Esophagus squamous epithelium (tissue), 5 donors: ENCODE measurements around the gene MED8. TPM values are rescaled to one million over a fixed set of nuclear protein-coding genes. Genes with fewer than 3 reads are reported as not detected.
A peak's percentile ranks its signal among the peaks of the same experiment; 100 is the strongest.

ENCODE experiments used
- DNase-seq: peaks from one replicate; lab custom pipeline; 2025; lab: John Stamatoyannopoulos, UW
- H3K27ac ChIP-seq, 4 donors: fragments of 200-600 bp; sonication (generic); one replicate each; pipeline ENCODE4 v1.5.1; 2016 to 2019; ENCODE audit warnings: mild to moderate bottlenecking in 1 of 4
- H3K27me3 ChIP-seq, 4 donors: fragments of 200-600 bp; sonication (generic); 1 replicate in 3 of 4; 2 replicates in 1 of 4; pipeline versions ENCODE4 v1.5.1 to v1.6.0; 2017 to 2021; ENCODE audit warnings: antibody characterized with exemption in 1 of 4
- H3K36me3 ChIP-seq, 3 donors: fragments of 200-600 bp; sonication (generic); one replicate each; pipeline ENCODE4 v1.5.1; 2016 to 2019
- H3K4me1 ChIP-seq, 3 donors: fragments of 200-600 bp; sonication (generic); one replicate each; pipeline ENCODE4 v1.5.1; 2017 to 2019
- H3K4me3 ChIP-seq, 4 donors: fragments of 200-600 bp; sonication (generic); 1 replicate in 3 of 4; 2 replicates in 1 of 4; pipeline ENCODE4 v1.5.1; 2016 to 2019; ENCODE audit warnings: mild to moderate bottlenecking in 2 of 4, moderate library complexity in 1 of 4
- H3K9me3 ChIP-seq, 3 donors: fragments of 200-600 bp; sonication (generic); one replicate each; pipeline ENCODE4 v1.5.1; 2016 to 2019
- POLR2A ChIP-seq, 4 donors: fragments of 450-650 bp; IDR thresholded peaks; one replicate each; pipeline ENCODE4 v1.6.1; 2017; ENCODE audit warnings: antibody characterized with exemption in 4 of 4, mild to moderate bottlenecking in 4 of 4, moderate library complexity in 3 of 4
- WGBS, 2 donors: methylation state at CpG; one replicate each; pipeline ENCODE4 v1.1.5; 2018; 5-methylcytosine and 5-hydroxymethylcytosine counted together
- intact Hi-C: fragments of 100-400 bp; cut with DNase I; formaldehyde crosslinking; loops from one replicate; pipeline ENCODE4 v1.15.0; 2022
- total RNA-seq, 4 donors: library from RNA; depleted of rRNA; stranded (reverse); fragments of >200 nt; gene quantifications; one replicate each; pipeline ENCODE4 v1.1.0, GENCODE V29; 2016
- TF ChIP-seq, protein P1 (sequence below), 6 experiments: fragments of 450-650 bp in 4 of 6; fragments of 200-600 bp in 2 of 6; sonication (generic) in 2 of 6; IDR thresholded peaks; one replicate each; pipeline ENCODE4 v1.5.1; 2016 to 2019; ENCODE audit warnings: antibody characterized with exemption in 6 of 6, mild to moderate bottlenecking in 4 of 6, moderate library complexity in 4 of 6
- donor health status: DM: yes; HTN: yes; CAD: no.

Gene MED8
- total RNA-seq, 4 donors from 2014 or later: 34.5 to 60.1 (median 38.6) TPM

- Histone ChIP-seq H3K4me1 (peaks cover 18 to 56% (median 28%) of the 10 kb centered on the region in 3 donors), H3K9me3 (no peaks in the 10 kb centered on the region), H3K27ac (peak overlapping the region; percentile 94 to 99 (median 97)), H3K27me3 (no peaks in the 10 kb centered on the region), H3K36me3 (peaks cover 30 to 42% (median 33%) of the 10 kb centered on the region in 3 donors), H3K4me3 (peak overlapping the region; percentile 70 to 86 (median 85))
- intact Hi-C loops: no loop called here
- 40% methylated on average over 1 of the region's 5 CpGs; no CpG with 5 or more reads in 1 of the 2 donors for WGBS, 2 donors
- no peak for TF ChIP-seq POLR2A (IDR thresholded peaks at IDR 0.05)
- TF ChIP-seq, protein P1, sequence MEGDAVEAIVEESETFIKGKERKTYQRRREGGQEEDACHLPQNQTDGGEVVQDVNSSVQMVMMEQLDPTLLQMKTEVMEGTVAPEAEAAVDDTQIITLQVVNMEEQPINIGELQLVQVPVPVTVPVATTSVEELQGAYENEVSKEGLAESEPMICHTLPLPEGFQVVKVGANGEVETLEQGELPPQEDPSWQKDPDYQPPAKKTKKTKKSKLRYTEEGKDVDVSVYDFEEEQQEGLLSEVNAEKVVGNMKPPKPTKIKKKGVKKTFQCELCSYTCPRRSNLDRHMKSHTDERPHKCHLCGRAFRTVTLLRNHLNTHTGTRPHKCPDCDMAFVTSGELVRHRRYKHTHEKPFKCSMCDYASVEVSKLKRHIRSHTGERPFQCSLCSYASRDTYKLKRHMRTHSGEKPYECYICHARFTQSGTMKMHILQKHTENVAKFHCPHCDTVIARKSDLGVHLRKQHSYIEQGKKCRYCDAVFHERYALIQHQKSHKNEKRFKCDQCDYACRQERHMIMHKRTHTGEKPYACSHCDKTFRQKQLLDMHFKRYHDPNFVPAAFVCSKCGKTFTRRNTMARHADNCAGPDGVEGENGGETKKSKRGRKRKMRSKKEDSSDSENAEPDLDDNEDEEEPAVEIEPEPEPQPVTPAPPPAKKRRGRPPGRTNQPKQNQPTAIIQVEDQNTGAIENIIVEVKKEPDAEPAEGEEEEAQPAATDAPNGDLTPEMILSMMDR (IDR thresholded peaks at IDR 0.05): no peak
- DNase-seq: no peak
These were observed 23.0 kb downstream of the MED8 start for GRCh38 chr1:43366601-43367025.

GRCh38 chr1:43366179-43366578 lies 23.4 kb downstream of the MED8 start:
- peak in 3 of 4 donors; percentile 46 to 67 (median 59) for TF ChIP-seq POLR2A (IDR thresholded peaks at IDR 0.05)
- TF ChIP-seq, protein P1 (IDR thresholded peaks at IDR 0.05): no peak
- Histone ChIP-seq H3K27me3 (no peaks in the 10 kb centered on the region), H3K9me3 (no peaks in the 10 kb centered on the region), H3K36me3 (peaks cover 30 to 46% (median 33%) of the 10 kb centered on the region in 3 donors), H3K27ac (peak overlapping the region; percentile 94 to 99 (median 97)), H3K4me1 (peaks cover 18 to 56% (median 28%) of the 10 kb centered on the region in 3 donors), H3K4me3 (peak overlapping the region; percentile 70 to 86 (median 85))
- 20 to 21% methylated on average over 6 to 7 of the region's 11 CpGs for WGBS, 2 donors
- intact Hi-C loops: no loop called here
- DNase-seq: no peak

GRCh38 chr1:43365678-43366077 lies 23.9 kb downstream of the MED8 start:
- Histone ChIP-seq H3K9me3 (no peaks in the 10 kb centered on the region), H3K27ac (peak overlapping the region; percentile 94 to 99 (median 97)), H3K4me3 (peak overlapping the region; percentile 70 to 86 (median 85)), H3K4me1 (peaks cover 18 to 60% (median 28%) of the 10 kb centered on the region in 3 donors), H3K27me3 (no peaks in the 10 kb centered on the region), H3K36me3 (peaks cover 30 to 51% (median 33%) of the 10 kb centered on the region in 3 donors)
- no peak for DNase-seq
- TF ChIP-seq POLR2A (IDR thresholded peaks at IDR 0.05): no peak
- TF ChIP-seq, protein P1 (IDR thresholded peaks at IDR 0.05): no peak
- intact Hi-C loops: no loop called here
- WGBS, 2 donors: 75 to 86% methylated on average over 2 of the region's 2 CpGs

GRCh38 chr1:43363935-43364525 lies 25.6 kb downstream of the MED8 start:
- Histone ChIP-seq H3K4me1 (peaks cover 27 to 69% (median 36%) of the 10 kb centered on the region in 3 donors), H3K27me3 (no peaks in the 10 kb centered on the region), H3K36me3 (peaks cover 30 to 55% (median 33%) of the 10 kb centered on the region in 3 donors), H3K9me3 (no peaks in the 10 kb centered on the region), H3K4me3 (no peak overlapping the region), H3K27ac (peak overlapping the region in 2 of 4 donors; percentile 13 to 16)
- intact Hi-C loops: no loop called here
- no peak for TF ChIP-seq POLR2A (IDR thresholded peaks at IDR 0.05)
- TF ChIP-seq, protein P1 (IDR thresholded peaks at IDR 0.05): no peak
- no peak for DNase-seq
- 66 to 80% methylated on average over 3 to 5 of the region's 5 CpGs for WGBS, 2 donors

- peaks cover 26 to 66% (median 32%) of the 10 kb centered on the region in 3 donors for H3K4me1 ChIP-seq
- no peaks in the 10 kb centered on the region for H3K9me3 ChIP-seq
- peaks cover 30 to 55% (median 33%) of the 10 kb centered on the region in 3 donors for H3K36me3 ChIP-seq
- H3K4me3 ChIP-seq: no peak overlapping the region
- no peak for DNase-seq
- H3K27ac ChIP-seq: peak overlapping the region in 2 of 4 donors; percentile 13 to 16
- TF ChIP-seq POLR2A (IDR thresholded peaks at IDR 0.05): no peak
- TF ChIP-seq, protein P1 (IDR thresholded peaks at IDR 0.05): no peak
- no peaks in the 10 kb centered on the region for H3K27me3 ChIP-seq
- WGBS, 2 donors: 56 to 69% methylated on average over 5 to 6 of the region's 9 CpGs
- intact Hi-C loops: no loop called here
These were observed 26.2 kb downstream of the MED8 start for GRCh38 chr1:43363283-43363934.
